GM04504 (cell line): ENCODE measurements around the gene MAP3K20.
"Not testable (repeated sequence)": the region's sequence is repeated elsewhere in the genome, so short reads cannot be mapped to it uniquely, and the experiment has no call there.

ENCODE experiments used
- DNase-seq: peaks from one replicate; pipeline ENCODE4 v3.0.0-alpha.2; 2012; ENCODE audit warnings: low read depth

Gene MAP3K20

GRCh38 chr2:173126819-173127218, 51.2 kb downstream of the MAP3K20 start:
- no peak for DNase-seq

- not testable (repeated sequence) for DNase-seq
Observed at GRCh38 chr2:173128132-173128531, 52.5 kb downstream of the MAP3K20 start.

- DNase-seq: no peak
Observed at GRCh38 chr2:173130496-173131465, 55.1 kb downstream of the MAP3K20 start.

DNA sequence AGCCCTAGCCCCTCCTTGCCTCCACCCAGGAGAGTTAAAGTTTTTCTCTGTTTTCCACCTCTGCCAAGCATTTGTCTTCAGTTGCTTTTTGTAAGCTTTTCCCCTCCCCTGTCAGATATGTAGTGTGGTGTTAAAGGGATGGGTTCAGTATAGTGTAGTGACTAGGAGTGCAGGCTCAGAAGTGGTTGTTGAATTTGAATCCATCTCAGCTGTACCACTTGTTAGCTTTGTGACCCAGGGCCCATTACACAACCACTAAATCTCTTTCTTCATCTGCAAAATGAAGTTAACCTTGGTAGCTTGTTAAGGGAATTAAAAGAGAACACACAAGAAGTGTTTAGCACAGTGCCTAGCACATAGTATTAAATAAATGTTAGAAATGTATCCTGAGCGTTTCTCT, 56.9 kb downstream of the MAP3K20 start:
- no peak for DNase-seq

DNA sequence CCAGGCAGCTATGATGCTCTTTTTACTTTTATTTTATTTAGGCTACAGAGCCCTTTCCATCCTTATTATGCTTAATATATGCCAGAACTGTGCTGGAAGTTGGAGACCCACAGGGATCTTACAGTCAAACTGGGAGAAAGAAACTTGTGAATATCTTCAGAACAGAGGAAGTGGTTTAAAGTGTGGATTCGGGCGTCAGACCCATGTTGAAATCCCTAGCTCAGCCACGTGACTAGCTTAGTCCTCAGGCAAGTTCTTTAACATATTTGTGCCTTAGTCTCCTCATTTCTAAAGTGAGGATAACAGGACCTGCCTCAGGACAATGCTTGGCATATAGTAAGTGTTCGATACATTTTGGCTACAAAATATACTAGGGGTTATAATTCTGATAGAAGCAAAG, 59.1 kb downstream of the MAP3K20 start:
- no peak for DNase-seq

GRCh38 chr2:173136067-173136466, 60.4 kb downstream of the MAP3K20 start:
- no peak for DNase-seq

DNA sequence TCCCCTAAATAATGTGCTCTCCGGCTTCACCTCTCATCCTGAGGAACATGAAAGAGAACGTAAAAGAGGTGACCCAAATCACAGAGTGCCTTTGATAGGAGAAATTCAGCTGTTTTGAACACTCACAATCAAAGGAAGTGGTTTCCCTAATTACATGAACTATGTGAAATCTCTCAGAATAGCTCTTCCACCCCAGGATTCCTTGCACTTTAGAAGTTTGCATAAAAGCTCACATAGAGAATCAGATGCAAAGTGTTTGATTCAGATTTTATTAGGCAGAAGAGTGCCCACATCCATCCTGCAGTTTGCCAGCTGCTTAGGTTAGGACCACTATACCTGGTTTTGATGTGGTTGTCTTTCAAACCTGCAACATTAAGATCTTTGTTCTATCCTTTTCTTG, 61.0 kb downstream of the MAP3K20 start:
- no peak for DNase-seq

GRCh38 chr2:173137610-173138009, 62.0 kb downstream of the MAP3K20 start:
- no peak for DNase-seq

DNA sequence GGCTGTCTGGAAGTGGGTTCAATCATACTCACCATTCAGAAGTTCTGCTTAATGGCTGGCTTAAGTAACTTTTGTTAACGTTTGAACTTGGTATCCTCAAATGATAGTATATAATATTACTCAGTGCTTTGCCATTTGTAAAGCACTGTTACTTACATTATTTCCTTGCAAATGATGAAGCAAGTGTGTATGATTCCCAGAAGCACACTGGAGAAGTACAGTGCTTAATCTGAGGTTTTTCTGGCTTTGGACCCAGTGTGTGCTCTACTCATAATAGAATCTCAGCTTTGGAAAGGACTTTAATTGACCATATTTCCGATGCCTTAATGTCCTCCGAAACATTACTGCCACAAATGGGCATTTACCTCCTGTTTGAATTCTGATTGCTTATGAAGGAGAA, 63.3 kb downstream of the MAP3K20 start:
- no peak for DNase-seq

GRCh38 chr2:173141666-173142065, 66.0 kb downstream of the MAP3K20 start:
- no peak for DNase-seq

DNA sequence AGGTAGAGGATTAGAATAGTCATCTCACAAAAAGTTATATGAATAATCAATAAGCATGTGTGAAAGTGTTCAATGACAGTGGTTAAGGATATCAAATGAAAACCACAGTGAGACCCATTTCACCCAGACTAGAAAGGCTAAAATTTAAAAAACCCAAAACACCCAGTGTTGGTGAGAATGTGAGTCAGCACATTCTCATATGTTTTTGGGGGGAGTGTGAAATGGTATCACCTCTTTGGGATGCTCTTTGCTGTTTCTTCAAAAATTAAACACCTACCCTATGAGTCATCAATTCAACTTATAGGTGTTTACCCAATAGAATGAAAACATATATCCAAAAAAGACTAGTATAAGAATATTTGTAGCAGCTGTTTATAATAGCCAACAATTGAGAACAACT, 69.8 kb downstream of the MAP3K20 start:
- DNase-seq: no peak

DNA sequence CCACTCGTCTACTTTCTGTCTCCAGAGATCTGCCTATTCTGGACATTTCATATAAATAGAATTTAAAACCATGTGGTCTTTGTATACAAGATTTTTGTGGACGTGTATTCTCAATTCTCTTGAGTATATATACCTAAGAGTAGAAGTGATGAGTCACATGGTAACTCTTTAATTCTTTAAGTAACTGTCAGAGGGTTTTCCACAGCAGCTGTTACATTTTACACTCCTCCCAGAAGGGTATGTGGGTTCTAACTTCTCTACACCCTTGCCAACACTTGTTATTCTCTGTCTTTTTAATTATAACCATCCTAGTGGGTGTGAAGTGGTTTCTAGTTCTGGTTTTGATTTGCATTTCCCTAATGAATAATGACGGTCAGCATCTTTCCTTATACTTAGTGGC, 70.9 kb downstream of the MAP3K20 start:
- no peak for DNase-seq

GRCh38 chr2:173148520-173148919, 72.9 kb downstream of the MAP3K20 start:
- DNase-seq: no peak

DNA sequence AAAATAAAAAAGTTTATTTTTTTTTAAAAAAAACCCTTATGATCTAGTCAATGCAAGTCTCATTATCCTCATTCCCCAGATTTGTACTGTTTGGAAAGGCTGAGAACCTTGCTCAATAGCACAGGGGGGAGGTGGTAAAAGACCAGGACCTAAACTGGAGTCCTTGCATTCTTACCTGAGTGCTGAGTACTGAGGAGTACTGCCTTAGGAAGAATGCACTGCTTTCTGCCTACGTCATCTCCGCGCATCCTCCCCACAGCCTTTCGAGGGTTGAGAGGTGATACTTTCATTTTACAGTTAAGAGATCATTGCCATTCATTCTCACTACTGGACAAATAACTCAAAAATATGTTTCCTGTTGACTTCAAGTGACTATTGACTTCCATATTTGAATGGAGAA, 73.8 kb downstream of the MAP3K20 start:
- no peak for DNase-seq

DNA sequence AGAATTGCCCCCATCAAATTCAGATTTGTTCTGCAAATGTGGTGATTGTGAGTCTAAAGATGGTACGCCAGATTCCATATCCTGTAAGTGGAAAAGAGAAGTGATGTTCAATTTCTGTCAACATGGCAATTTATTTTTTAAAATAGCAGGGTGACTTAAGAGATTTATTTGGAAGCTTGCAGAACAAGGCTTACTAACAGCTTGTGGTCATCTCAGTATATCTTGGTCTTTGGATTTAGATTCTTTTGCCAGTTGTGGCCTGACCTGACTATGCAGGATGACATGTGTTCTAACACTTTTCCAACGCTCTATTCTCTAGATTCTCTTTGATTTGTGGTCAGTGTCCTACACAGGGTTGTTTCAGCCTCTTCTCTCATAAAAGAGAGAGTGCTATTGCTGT, 74.4 kb downstream of the MAP3K20 start:
- peak; percentile 44 for DNase-seq

DNA sequence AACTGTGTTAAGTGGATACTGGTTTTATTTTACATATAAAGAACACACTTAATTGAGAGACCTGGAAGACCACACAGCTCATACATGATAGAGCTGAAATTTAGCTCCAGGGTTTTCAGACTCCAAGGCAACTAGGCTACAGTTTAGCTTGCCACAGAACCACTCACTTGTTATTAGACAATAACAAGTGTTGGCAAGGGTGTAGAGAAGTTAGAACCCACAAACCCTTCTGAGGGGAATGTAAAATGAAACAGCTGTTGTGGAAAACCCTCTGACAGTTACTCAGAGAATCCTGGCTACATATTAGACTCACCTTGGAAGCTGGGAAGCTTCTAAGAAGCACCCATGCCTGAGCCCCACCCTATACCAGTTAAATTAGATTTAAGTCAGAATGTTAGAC, 75.3 kb downstream of the MAP3K20 start:
- no peak for DNase-seq

DNA sequence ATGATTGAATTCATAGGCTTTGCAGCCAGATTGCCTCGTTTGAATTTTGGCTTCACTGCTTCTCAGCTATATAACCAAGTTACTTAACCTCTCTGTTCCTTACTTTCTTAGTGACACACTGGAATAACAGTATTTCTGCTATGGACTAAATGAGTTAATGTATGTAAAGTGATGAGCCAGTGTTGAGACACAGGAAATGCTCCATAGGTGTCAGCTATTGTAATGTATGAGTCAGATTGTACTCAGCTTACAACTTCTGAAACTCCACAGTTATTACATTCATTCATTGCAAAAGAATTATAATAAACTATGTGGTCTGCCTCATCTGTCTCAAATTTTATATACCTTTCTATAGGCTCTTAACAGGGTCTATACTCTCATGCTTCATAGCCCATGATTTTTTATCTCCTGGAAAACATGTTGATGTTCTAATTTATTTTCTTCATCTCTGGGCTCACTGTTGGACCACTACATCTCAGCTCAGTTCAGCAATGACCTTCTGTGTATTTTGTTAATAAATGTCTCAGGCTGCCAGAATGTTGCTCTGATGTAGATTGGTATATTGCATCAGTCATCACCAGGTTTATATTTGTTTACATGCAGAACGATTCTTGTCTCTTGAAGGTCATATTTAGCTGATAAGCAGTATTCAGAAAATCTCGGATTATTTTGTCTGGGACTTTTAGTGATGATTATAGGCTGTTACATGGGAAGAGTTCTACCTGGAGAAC, 76.2 kb downstream of the MAP3K20 start:
- DNase-seq: no peak

DNA sequence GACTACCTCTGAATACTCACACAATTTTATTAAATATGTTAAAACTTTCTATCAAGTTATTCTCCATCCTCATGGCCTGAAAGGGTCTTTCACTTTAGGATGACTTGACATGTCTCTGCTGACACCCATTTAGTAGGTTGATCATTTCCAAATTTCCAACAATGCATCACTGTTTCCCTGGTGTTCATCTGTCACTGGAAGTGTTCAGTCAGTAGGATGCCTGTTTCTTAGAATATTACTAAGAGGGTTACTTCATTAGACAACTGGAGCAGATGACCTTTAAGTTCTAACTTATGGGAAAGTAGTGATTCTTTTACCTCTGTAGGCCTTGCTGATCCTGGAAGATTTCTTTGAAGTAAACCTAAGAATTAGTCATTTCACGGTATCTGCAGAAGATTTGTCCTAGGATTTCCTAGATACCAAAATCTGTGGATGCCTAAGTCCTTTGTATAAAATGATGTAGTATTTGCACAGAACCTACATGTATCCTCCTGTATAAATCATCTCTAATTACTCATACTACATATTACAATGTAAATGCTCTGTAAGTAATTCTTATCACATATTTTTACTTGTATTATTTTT, 77.7 kb downstream of the MAP3K20 start:
- no peak for DNase-seq

DNA sequence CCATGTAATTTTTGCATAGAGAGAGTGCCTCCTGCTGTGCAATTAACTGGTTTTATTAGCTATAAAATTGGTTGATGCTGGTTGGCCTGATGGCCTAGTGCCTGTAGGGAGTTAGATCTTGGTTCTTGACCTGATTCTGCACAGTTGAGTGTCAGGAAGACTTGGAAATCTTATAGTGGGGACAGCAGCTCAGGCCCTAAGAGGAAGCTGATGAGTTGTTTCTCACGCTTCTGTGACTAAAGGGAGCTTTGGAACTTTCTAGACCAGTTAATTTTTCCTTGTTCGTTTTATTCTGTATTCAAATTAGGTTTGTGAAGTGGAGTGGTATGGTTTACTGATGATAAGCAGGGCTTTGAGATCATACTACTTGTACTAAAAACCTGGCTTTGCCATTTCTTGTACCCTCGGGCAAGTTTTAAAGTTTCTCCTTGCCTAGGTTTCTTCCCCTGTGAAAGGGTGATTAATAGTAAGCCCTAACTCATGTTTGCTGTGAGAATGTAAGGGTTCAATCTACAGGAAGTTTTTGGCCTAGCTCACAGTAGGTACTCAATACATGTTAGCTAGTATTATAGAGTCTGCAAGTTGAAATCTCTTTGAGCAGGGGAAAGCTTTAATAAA, 82.1 kb downstream of the MAP3K20 start:
- no peak for DNase-seq

DNA sequence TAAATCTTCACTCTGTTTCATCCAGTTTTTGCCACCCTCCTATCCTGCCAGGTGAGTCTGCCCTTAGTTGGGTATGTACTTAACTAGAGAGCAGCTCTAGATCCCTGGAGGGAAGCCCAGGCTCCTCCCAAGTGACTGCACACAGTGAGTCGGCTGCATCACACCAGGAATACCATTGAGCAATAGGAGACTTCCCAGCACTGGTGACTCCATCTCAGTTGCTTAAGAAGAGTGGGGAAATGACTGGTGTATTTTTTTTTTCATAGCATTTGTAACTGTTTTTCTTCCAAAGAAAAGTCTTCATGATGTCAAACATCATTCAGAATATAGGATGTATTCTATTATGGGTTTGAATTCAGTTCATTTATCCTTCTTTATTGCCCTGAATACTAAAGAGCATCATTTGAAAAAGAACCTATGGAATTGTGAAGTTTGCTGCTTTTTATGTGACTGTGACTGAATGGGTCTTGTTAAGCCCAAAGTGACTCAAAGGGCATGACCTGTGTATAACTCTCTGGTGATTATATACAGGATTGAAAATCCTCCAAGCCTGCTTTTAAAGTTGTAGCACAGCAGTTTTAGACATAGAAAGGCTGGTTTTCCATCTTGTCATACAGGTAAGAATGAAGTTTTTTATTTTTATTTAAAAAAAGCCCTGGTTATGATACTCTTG, 84.3 kb downstream of the MAP3K20 start:
- DNase-seq: peak; percentile 97

DNA sequence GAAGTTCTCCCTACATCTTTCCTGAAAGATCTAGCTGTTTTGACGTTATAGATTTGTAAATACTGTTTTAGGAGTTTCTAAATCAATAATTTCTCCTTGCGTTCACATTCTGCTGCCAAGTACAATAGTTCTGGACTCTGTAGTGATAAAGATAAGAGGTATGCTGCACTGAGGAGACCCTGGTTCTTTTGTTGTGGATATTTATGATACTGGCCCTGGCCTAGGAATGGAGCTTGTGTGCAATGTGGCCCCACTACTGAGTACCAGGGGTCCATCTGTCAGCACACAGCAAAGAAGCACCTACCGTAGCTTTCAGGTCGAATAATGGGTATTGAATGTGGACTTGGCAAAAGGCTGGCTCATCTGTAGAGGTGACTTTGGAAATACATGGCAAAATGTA, 85.0 kb downstream of the MAP3K20 start:
- DNase-seq: no peak

- no peak for DNase-seq
Observed at GRCh38 chr2:173161040-173161439, 85.4 kb downstream of the MAP3K20 start.
